GM10847 (cell line): ENCODE data around the gene TRIB2.

ENCODE experiments used
- POLR2A ChIP-seq: IDR thresholded peaks from 2 replicates; pipeline ENCODE4 v1.6.1; 2011; ENCODE audit not compliant: insufficient read length; ENCODE audit errors: extremely low read depth

Gene TRIB2

DNA sequence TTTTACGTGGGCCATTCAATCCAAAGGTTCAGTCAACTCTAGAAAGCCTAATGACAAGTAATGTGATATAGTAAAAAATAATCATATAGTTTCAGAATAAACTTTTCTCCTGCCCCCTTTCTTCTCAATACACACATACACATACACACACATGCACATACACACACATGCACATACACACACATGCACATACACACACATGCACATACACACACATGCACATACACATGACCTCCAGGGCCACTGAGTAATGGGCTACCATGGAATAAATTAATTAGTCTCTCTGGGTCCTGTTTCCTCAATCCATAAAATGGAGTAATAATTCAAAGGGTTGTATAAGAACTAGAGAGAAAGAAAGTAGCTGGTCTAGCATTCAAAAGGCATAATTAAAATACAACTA is 5.4 kb upstream of the TRIB2 start:
- TF ChIP-seq POLR2A: no peak

DNA sequence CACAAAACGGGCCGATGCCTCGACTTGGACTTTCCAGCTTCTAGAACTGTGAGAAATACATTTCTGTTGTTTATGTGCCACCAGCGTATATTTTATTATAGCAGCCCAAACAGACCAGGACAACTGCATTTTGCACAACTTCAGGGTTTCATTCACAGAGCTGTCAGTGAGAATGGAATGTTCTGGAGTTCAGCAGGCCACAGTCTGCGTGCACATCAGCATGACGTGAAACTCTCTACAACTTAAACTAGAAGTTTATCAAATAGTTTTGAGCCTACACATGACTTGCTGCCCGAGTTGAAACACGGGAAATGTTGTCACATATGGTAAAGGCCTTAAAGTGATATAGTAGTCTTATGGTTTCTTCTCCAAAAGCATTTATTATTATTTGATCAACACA is 3.9 kb upstream of the TRIB2 start:
- TF ChIP-seq POLR2A: no peak

DNA sequence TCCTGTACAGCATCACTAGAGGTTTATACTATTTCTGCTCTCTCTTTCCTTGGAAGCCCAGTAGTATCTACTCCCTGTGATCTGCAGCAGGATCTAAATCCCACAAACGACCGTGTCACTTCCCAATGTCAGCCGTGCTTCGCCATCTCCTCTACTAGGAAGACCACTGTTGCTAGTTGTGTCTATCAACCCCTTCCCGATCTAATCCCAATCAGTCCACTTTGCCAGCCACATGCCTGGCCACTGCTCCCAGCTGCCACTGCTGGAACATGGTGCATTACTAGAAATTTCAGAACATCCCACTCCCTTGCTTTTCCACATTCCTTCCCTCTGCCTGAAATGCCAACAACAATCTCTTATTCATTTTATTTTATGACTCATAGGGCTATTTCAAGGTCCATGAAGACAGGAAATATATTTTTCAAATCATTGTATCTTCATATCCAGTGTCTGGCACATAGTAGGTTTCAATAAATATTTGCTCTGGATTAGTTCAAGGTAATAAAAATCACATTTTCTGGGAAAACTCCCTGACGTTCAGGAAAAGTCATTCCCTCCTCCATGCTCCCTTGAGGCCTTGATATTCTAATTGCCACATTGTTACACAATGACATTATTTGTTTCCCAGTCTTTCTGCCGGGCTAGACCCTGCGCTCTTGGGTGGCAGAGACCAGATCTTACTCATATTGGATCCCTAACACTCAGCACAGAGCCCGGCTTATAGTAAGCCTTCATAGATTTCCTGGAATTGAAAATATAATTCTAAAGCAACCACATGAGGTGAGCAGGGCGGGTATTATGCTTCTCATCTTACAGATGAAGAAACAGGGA is 2.1 kb upstream of the TRIB2 start:
- no peak for TF ChIP-seq POLR2A

DNA sequence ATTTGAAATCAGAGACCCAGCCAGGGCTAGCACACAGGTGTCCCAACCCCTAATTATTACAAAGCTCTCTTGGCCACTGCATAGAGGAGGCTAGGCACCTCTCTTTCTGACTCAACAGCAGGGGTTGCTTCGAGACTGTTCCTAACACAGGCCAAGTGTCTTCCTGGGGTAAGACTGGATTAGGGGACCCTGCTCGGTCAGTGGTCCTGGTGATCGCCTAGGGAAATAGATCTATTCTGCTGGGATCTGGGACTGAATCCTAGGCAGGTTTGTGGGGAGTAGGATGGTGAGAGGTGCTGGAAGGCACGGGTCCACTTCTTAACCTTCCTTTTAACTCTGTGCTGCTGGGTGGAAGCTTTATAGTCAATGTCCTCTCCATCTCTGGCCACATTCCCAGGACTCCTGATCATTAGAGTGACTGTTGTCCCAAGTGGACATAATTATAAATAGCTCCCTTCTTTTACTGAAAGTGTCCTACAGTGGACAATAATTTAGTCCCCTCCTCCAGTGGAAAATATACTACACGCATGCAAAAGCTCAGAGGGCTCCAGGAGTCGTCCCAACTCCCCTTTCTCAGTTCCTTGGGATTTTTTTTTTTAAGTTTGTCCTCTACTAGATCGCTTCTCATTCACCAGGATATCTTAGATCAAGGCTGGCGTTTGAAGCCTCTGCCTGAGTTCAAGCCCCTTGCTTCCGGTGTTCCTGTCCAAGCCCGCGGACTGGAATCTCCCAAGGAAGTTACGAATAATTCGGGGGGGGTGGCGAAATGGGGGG is 1.3 kb upstream of the TRIB2 start:
- TF ChIP-seq POLR2A: no peak

DNA sequence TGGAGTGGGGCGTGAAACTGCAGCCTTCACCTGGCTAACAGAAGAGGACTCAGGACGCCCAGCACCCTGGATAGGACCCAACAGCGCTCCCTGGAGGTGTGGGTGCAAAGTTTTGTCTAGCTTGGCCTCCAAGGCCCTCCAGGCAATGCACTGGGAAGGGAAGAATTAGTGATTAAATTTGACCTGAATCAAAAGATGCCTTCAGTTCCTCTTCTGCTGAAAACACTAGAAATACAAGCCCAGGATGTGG is 779 bp upstream of the TRIB2 start:
- TF ChIP-seq POLR2A: no peak

DNA sequence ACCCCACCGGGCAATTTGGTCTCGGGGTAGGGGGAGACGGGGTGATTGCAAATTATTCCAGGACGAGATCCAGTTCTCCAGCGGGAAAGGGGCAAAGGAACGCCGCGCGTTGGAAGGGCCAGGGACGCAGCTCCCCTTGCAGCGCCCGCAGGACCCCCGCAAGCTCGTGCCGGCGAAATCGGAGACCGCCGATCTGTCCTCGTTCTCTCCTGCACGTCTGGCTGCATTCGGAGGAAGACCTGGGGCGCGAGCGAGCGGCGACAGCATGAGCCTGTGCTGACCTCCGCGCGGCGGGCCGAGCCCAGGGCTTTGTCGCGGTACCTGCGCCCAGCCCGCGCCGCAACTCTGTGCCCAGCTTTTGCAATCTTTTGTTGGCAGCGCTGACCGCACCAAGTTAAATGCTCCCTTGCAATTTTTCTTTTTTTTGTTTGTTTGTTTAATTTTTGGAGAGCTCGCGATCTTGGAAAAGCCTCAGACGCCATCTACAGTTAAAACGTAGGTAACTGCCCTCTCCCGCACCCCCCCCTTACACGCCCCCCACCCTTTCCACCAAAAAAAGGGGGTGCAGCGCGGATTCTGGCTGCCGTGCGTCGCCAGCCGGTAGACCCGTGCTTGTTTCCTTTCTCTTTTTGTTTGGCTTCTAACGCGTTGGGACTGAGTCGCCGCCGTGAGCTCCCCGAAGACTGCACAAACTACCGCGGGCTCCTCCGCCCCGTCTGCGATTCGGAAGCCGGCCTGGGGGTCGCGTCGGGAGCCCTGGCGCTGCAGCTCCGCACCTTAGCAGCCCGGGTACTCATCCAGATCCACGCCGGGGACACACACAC is 667 bp downstream of the TRIB2 start:
- no peak for TF ChIP-seq POLR2A

DNA sequence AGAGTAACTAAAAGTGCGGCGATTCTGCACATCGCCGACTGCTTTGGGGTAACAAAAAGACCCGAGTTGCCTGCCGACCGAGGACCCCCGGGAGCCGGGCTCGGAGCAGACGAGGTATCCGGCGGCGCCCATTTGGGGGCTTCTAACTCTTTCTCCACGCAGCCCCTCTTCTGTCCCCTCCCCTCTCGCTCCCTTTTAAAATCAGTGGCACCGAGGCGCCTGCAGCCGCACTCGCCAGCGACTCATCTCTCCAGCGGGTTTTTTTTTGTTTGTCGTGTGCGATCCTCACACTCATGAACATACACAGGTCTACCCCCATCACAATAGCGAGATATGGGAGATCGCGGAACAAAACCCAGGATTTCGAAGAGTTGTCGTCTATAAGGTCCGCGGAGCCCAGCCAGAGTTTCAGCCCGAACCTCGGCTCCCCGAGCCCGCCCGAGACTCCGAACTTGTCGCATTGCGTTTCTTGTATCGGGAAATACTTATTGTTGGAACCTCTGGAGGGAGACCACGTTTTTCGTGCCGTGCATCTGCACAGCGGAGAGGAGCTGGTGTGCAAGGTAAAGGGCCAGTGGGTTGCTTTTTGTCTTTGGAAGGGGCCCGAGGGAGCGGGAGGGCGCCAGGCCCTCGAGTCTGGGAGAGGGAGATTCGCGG is 1.4 kb downstream of the TRIB2 start:
- no peak for TF ChIP-seq POLR2A

DNA sequence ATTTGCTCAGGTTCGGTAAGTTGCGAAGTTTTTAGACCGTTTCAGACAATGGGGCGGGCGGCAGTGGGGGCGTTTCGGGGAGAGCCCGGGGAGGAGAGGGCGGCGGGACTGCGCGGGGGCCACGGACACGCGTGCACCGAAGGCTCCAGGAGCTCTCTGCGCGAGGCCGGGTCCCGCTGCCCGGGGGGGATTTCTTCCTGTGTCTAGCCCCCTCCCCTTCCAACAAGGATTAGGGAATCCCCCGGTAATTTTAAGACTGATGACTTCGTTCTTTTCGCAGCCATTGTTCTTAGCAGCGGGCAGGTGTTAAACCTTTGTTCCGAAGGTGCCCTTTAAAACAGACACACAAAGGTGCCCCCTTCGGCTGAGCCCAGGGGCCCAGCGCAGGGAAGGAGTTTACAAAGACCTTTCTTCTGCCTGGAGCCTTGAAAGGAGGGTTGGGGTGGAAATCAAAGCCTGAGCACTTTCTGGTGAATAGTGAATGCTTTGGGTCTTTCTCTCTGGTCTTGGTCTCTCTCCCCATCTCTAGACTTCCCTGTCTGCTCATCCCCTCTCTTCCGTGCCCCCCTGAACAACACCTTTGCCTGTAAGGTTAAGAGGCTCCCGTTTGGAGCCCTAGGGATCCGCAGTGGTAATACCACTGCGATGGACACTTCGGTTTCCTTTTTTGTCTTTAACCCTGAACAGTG is 2.1 kb downstream of the TRIB2 start:
- TF ChIP-seq POLR2A: no peak

DNA sequence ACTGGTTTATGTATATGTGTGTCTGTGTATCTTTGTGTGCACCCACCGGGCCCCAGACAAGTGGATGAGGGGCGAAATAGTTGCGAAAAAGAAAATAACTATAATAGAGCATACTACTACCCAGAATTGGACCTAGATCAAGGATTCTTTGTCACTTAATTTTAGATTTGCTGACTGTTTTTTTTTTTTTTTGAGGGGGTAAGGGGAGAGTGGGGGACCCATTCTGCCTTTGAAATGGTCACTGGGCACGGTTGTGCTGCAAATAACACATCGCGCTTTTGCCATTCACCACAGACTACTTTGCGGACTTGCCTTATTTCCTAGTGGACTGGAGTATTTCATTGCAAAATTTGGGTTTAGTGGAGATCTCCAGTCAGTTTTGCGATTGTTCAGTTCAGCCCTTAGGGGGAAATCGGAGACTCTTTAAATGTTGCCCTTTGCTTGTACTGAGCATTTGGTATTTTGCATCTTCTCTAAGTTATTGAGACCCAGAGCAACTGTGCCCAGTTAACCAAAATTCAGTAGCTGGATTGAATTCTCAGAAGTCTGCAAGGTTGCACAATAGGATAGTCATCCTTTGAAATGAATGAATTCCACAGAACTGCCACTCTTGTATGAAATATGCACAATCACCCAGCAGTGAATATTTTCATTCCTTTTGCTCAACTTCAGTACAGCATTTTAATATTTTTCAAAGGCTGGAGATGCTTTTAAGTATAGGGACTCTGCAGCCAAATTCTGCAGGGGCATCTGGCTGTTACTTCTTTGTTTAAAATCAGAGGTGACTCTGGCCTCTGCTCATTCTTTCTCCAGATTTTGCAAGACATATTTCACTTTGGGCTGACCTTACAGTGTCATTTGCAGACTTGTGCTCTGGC is 2.9 kb downstream of the TRIB2 start:
- TF ChIP-seq POLR2A: no peak

DNA sequence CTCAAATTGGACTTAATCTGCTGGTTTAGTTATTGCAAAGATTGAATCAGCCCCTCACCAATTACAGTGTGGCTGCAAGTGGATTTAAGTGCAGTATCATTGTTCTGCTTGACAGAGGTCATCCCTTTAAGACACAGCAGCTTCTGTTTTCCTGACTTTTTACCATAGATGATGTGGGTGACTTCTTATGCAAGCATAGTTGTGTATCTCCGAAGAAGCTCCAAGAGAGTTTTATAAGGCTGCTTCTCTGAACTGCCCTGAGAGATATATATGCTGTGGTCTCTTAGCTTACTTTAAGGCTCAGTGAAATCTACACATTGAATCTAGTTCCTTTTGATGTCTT is 3.5 kb downstream of the TRIB2 start:
- no peak for TF ChIP-seq POLR2A

DNA sequence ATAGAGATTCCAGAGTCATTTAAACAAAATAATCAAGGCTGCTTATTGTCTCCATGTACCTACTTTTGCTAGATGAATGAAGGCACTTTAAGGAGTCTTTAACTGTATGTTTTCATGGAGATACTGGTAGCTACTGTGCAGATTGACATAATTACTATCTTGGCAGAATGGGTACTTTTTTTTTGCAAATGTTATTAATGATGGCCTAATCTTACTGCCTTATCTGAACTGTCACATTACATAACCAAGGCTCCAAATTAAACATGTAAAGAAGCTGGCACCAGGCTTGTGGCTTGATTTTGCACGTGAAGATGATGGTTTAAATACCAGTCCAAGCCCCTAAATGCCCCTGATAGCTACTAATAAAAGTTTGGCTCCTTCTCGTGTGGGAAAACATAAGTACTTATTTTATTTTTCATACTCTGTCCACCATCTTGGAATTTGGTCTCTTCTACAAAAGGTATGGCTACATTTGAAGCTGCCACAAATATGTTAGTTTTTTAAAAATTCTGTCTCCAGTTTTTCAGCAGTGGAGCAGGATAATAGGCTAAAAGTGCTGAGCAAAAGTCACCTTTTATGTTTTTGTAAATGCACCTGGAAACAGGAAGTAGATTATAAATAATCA is 4.1 kb downstream of the TRIB2 start:
- TF ChIP-seq POLR2A: no peak

DNA sequence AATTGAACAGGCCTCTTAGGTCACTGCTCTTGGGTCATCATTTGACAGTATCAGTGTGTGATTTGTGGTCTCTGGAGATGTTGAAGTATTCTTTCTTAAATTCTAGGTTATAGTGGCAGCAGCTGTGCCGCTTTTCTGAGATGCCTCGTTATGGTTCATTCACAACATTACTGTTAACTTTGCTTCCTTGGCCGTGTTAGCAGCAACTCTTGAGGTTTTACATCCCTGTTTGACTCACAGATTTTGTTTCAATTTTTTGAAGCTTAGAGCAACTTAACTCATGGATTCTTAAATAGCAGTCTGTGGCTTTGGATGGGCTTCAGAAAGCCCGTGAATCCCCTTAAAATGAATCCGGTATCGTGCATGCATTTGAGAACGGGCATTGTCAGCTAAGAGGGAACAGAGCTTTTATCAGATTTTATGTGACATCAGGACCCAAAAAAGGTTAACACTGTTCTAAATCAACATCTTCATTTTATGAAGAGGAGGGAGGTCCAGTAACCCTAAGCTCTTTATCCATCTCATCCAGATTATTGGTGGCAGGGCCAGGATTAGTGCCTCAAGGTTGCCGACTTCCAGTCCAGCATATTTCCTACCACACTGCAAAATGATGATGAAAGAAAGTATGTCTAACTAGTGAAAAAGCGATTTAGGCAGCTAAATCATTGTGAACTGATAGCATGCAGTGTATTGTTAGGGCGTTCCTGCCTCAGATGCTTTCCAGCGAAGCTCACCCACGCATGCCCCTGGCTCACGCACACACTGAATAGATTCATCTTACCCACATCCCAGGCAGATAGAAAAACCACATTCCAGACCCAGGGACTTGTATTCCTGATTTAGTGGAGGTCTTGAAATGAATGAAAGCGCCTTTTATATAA is 5.1 kb downstream of the TRIB2 start:
- no peak for TF ChIP-seq POLR2A
